ENCODE measurements around the gene NEXMIF. TPM values are rescaled to one million over a fixed set of nuclear protein-coding genes. Genes with fewer than 3 reads are reported as not detected.

Gene NEXMIF
- polyA plus RNA-seq, 1 donor (not counting 4 experiments of a cell fraction or from before 2014, with no cell fraction given) = under 0.01 TPM

DNA sequence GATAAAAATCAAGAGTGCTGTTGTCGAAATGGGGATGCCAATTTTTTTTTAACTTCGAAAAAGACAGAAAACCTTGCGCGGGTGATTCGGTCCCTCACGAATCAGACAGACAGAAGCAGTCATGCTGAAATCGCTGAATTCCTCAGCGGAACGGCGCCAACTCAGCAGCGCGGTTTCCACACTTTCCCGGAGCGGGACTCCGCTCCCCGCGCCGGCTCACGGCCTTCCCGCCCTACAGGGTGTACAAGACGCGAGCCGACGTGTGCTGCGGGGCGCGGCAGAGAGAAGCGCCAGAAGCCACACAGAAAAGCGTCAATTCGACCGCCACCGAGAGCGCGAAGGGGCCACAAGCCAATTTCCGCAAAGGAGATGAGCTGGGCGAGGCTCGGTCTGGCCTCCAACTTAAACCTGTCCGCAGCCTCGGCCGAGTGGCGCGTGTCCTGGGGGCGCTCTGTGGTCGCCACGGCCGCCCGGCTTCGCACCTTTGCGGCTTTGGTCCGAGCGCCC, 1.3 kb downstream of the NEXMIF start:
- H3K79me2 ChIP-seq (ENCODE audit: control insufficient read depth, insufficient read depth, low read length) = no peaks in the 10 kb centered on the region
- dilution Hi-C loops (cut with MboI; ENCODE audit: extremely low pct_ligation_motif_present, low sequenced_read_pairs) = no loop called here
- FAIRE-seq = no peak
- no peak overlapping the region for H3K4me3 ChIP-seq (ENCODE audit: control insufficient read depth in 2 of 3, extremely low read depth in 1 of 3, insufficient read depth in 2 of 3, low read depth in 1 of 3, low read length in 3 of 3)
- H3K27ac ChIP-seq (ENCODE audit: control insufficient read depth, insufficient read depth, low read length) = no peak overlapping the region
- no peaks in the 10 kb centered on the region for H3K4me1 ChIP-seq (ENCODE audit: control insufficient read depth, extremely low read depth, insufficient read depth, low read length)
- no peaks in the 10 kb centered on the region for H3K9me1 ChIP-seq (ENCODE audit: control insufficient read depth, extremely low read depth, insufficient read depth, low read length)
- H4K20me1 ChIP-seq (ENCODE audit: control insufficient read depth, extremely low read depth, insufficient read depth, low read length) = no peaks in the 10 kb centered on the region
- H3K9ac ChIP-seq (ENCODE audit: control insufficient read depth, extremely low read depth, insufficient read depth, low read length) = no peak overlapping the region
- no peak for TF ChIP-seq EZH2 (IDR thresholded peaks at IDR 0.05; ENCODE audit: low read length)
- TF ChIP-seq, protein P1, sequence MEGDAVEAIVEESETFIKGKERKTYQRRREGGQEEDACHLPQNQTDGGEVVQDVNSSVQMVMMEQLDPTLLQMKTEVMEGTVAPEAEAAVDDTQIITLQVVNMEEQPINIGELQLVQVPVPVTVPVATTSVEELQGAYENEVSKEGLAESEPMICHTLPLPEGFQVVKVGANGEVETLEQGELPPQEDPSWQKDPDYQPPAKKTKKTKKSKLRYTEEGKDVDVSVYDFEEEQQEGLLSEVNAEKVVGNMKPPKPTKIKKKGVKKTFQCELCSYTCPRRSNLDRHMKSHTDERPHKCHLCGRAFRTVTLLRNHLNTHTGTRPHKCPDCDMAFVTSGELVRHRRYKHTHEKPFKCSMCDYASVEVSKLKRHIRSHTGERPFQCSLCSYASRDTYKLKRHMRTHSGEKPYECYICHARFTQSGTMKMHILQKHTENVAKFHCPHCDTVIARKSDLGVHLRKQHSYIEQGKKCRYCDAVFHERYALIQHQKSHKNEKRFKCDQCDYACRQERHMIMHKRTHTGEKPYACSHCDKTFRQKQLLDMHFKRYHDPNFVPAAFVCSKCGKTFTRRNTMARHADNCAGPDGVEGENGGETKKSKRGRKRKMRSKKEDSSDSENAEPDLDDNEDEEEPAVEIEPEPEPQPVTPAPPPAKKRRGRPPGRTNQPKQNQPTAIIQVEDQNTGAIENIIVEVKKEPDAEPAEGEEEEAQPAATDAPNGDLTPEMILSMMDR (optimal IDR thresholded peaks at IDR 0.05 in 1 of 3, IDR thresholded peaks at IDR 0.05 in 1 of 3, conservative IDR thresholded peaks at IDR 0.05 in 1 of 3; ENCODE audit: extremely low read depth in 1 of 3, insufficient read depth in 2 of 3, low read length in 3 of 3) = no peak
- H3K9me3 ChIP-seq (ENCODE audit: control insufficient read depth, low read depth, low read length) = no peaks in the 10 kb centered on the region
- peaks cover 25% of the 10 kb centered on the region for H3K27me3 ChIP-seq (ENCODE audit: control insufficient read depth, extremely low read depth, insufficient read depth, low read length)
- H3K4me2 ChIP-seq (ENCODE audit: control insufficient read depth, extremely low read depth, insufficient read depth, low read depth, low read length) = peak overlapping the region; percentile 65
- no peaks in the 10 kb centered on the region for H3K36me3 ChIP-seq (ENCODE audit: control insufficient read depth in 2 of 2, extremely low read depth in 1 of 2, insufficient read depth in 2 of 2, low read length in 2 of 2)
- no peak overlapping the region for H2AFZ ChIP-seq (ENCODE audit: control insufficient read depth, low read length)
- DNase-seq (ENCODE audit: low read depth, low spot score) = no peak

DNA sequence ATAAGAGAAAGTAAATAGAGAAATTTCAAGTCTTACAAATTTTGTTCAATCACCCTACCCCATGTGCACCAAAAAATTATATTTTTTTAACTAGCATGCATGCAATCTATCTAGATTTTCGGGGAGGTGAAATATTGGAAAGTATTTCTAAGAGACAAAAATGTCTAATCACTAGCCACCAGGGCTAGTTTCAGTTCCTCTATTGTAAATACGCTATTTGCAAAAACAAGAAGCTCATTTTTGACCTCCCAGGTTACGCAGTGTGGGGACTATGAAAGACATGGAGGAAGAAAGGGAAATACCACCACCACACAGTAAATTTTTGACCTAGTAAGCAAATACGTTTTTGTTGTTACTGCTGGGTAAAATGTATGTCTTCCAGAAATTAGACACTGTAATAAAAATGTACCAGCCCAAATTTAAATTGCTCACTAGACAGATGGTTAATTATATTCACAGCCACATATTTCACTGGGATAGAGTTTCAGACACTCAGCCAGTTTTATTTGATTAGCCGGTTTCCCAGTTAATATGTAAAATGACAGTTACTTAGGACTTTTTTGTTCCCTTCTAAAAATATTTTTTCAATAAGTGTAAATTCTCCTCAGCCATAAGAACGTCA, 2.2 kb downstream of the NEXMIF start:
- H3K9me3 ChIP-seq (ENCODE audit: control insufficient read depth, low read depth, low read length) = no peaks in the 10 kb centered on the region
- DNase-seq (ENCODE audit: low read depth, low spot score) (no peak), FAIRE-seq (no peak)
- H3K36me3 ChIP-seq (ENCODE audit: control insufficient read depth in 2 of 2, extremely low read depth in 1 of 2, insufficient read depth in 2 of 2, low read length in 2 of 2) = no peaks in the 10 kb centered on the region
- dilution Hi-C loops (cut with MboI; ENCODE audit: extremely low pct_ligation_motif_present, low sequenced_read_pairs) = no loop called here
- H3K4me1 ChIP-seq (ENCODE audit: control insufficient read depth, extremely low read depth, insufficient read depth, low read length) = no peaks in the 10 kb centered on the region
- H3K9ac ChIP-seq (ENCODE audit: control insufficient read depth, extremely low read depth, insufficient read depth, low read length) = no peak overlapping the region
- H2AFZ ChIP-seq (ENCODE audit: control insufficient read depth, low read length) = no peak overlapping the region
- no peaks in the 10 kb centered on the region for H3K79me2 ChIP-seq (ENCODE audit: control insufficient read depth, insufficient read depth, low read length)
- H3K4me3 ChIP-seq (ENCODE audit: control insufficient read depth in 2 of 3, extremely low read depth in 1 of 3, insufficient read depth in 2 of 3, low read depth in 1 of 3, low read length in 3 of 3) = no peak overlapping the region
- H3K4me2 ChIP-seq (ENCODE audit: control insufficient read depth, extremely low read depth, insufficient read depth, low read depth, low read length) = no peak overlapping the region
- no peaks in the 10 kb centered on the region for H4K20me1 ChIP-seq (ENCODE audit: control insufficient read depth, extremely low read depth, insufficient read depth, low read length)
- no peak for TF ChIP-seq EZH2 (IDR thresholded peaks at IDR 0.05; ENCODE audit: low read length)
- TF ChIP-seq, protein P1 (optimal IDR thresholded peaks at IDR 0.05 in 1 of 3, IDR thresholded peaks at IDR 0.05 in 1 of 3, conservative IDR thresholded peaks at IDR 0.05 in 1 of 3; ENCODE audit: extremely low read depth in 1 of 3, insufficient read depth in 2 of 3, low read length in 3 of 3) = no peak
- no peaks in the 10 kb centered on the region for H3K9me1 ChIP-seq (ENCODE audit: control insufficient read depth, extremely low read depth, insufficient read depth, low read length)
- no peak overlapping the region for H3K27ac ChIP-seq (ENCODE audit: control insufficient read depth, insufficient read depth, low read length)
- H3K27me3 ChIP-seq (ENCODE audit: control insufficient read depth, extremely low read depth, insufficient read depth, low read length) = peaks cover 25% of the 10 kb centered on the region
